GM12801 (cell line): ENCODE data around the gene BTN2A1.

Experiments used
- TF ChIP-seq, protein P1 (sequence below): IDR thresholded peaks from one replicate; pipeline ENCODE4 v1.5.1; 2011; ENCODE audit warnings: control low read depth; ENCODE audit not compliant: insufficient read length; ENCODE audit errors: extremely low read depth

Gene BTN2A1

DNA sequence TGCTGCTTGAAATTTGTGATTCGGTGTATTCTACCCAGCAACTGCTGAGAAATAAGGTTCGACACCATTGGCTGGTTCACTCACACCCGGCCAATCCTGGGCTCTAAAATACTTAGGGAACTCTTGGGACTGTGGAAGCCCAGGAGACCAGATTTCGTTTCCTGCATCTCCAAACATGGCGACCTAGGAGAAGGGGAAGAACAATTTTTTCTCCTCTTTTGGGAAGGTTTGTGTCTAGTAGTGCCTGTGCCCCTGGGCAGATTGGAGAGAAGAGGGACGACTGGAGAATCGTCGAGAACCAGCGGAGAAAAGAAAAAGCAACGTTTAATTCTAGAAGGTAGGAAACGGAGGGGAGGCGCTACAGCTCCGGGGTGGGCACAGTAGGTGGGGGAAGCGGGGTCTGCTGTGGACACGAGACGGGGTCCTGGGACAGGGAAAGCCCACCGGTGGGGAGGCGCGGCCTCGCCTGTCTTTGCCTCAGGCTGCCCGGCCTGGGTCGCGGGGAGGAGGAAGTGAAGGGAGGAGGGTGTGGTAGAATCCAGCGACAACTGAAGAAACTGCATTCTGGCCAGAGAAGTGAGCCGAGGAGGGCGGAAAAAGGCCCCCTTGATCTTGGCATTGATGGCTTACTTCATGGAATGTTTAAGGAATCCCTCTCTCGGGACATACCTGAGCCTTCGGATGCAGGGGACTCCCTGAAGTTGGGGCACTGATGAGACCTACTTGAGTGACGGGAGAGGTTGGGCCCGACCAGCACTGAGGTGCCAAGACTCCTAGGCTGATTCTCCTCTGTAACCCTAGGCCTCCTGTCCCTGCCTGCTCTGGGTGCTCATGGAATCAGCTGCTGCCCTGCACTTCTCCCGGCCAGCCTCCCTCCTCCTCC is at the start of gene BTN2A1:
TSS of gene BTN2A1 (plus strand) at position 150 of the 883 bp plus-strand sequence. CDS start at position 832, 682 bp downstream.
- TF ChIP-seq, protein P1, sequence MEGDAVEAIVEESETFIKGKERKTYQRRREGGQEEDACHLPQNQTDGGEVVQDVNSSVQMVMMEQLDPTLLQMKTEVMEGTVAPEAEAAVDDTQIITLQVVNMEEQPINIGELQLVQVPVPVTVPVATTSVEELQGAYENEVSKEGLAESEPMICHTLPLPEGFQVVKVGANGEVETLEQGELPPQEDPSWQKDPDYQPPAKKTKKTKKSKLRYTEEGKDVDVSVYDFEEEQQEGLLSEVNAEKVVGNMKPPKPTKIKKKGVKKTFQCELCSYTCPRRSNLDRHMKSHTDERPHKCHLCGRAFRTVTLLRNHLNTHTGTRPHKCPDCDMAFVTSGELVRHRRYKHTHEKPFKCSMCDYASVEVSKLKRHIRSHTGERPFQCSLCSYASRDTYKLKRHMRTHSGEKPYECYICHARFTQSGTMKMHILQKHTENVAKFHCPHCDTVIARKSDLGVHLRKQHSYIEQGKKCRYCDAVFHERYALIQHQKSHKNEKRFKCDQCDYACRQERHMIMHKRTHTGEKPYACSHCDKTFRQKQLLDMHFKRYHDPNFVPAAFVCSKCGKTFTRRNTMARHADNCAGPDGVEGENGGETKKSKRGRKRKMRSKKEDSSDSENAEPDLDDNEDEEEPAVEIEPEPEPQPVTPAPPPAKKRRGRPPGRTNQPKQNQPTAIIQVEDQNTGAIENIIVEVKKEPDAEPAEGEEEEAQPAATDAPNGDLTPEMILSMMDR, result no peak

DNA sequence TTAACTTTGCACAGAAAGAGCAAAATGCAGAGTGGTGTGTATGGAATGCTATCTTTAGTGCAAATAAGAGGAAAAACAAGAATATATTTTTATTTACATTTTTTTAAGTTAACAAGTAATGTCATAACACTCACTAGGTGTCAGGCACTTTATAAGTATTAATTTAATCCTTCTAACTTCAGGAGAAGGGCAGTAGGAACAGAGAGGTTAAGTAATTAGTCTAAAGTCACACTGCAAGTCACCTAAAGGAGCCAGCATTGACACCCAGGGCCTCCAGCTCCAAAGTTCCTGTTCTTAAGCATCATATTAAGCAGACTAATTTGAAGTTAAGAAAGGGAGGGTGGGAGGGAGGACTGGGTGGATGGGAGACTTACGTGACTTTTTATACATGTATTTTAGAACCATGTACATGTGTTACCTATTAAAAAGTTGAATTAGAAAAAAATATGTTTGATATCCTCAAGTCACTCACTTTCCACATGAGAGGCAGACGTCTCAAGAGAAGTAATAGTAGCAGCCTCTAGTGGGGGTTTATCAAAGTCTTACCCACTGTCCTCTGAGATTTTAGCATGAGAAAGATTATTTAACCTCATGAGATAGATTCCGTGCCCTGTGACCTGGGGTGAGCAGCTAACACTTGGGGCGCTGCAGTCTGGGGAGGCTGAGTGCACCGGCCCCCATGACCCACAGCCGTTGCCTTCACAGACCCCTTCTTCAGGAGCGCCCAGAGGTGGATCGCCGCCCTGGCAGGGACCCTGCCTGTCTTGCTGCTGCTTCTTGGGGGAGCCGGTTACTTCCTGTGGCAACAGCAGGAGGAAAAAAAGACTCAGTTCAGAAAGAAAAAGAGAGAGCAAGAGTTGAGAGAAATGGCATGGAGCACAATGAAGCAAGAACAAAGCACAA is 48.7 kb upstream of the BTN2A1 start:
- TF ChIP-seq, protein P1, result no peak

DNA sequence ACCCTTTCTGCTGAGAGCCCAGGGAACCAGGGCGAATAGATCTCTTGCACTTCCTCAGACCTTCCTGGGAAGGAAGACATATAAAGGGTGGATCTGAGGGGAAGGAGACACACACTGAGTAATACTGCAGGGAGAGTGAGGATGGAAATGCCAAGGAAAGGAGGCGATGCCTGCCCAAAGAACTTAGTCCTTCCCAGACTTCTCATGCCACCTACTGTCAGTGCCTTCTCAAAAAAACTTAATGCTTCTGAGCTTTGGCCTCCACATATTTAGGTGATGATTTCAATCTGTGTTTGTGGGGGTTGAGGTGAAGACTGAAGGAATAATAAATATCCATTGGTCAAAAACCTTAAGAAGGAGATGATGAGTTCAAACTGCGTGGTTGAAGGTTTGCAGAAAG is 46.0 kb upstream of the BTN2A1 start:
- TF ChIP-seq, protein P1, result no peak

DNA sequence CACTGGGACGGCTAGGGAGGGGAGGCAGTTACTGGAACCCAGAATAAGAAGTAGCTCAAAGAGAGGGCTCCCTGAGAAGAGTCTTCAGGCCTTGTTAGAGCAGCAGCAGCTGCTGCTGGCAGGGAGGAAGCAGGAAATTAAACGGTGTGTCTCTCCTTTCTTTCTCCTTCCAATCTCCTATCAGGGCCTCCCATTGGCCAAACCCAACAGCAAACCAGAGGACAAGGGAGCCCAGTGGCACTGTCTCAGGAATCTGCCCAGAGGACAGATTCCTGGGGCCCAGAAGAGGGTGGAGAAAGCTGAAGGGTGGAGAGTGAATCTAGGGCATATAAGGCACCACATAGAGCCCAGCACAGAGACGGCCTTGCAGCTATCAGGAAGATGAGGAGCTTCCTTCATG is 45.5 kb upstream of the BTN2A1 start:
- TF ChIP-seq, protein P1, result no peak

DNA sequence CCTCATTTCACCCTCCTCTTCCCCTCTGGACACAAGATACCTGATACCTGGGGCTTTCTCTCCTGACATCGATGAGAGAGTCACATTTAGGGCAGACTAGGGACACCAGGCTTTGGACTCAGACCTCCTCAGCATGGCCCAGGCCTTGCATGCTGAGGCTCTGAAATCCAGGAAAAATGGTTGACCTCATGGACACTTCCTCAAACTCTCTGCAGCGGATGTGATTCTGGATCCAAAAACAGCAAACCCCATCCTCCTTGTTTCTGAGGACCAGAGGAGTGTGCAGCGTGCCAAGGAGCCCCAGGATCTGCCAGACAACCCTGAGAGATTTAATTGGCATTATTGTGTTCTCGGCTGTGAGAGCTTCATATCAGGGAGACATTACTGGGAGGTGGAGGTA is 44.8 kb upstream of the BTN2A1 start:
- TF ChIP-seq, protein P1, result no peak

DNA sequence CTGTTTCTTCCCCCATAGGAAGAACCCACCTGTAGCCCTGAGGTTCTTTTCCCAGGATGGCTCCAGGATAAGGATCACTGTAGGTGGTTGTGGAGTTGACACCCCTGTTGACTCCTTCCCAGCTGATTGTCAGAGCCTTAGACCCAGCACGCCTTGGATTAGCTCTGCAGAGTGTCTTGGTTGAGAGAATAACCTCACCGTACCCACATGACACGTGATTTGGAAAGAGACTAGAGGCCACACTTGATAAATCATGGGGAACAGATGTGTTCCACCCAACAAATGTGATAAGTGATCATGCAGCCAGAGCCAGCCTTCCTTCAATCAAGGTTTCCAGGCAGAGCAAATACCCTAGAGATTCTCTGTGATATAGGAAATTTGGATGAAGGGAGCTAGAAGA is 43.5 kb upstream of the BTN2A1 start:
- TF ChIP-seq, protein P1, result no peak

DNA sequence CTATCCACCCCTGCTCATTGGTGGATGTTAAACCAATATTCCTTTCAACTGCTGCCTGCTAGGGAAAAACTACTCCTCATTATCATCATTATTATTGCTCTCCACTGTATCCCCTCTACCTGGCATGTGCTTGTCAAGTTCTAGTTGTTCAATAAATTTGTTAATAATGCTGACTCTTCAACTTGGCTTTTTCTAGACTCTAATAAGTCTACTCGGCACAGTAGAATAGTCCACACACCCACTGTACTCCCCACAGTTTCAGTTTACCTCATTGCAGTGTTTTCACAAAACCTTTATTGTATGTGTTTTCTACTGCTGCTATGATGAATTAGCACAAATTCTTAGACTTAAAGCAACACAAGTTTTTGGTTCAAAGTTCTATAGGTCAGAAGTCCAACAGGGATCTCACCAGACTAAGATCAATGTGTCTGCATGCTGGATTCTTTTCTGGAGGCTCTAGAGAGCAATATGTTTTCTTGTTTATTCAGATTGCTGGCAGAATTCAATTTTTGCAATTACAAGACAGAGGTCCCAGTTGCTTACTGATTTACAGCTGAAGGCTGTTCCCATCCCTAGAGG is 42.6 kb upstream of the BTN2A1 start:
- TF ChIP-seq, protein P1, result no peak
